Endodermal cell (in vitro differentiated cells): Measurements from ENCODE around the gene TXNRD3. TPM values are rescaled to one million over a fixed set of nuclear protein-coding genes. Genes with fewer than 3 reads are reported as not detected.

Experiments used
- DNase-seq: peaks from one replicate; pipeline ENCODE4 v3.0.0-alpha.2; 2017
- H3K27ac ChIP-seq: 2 replicates; pipeline ENCODE4 v1.5.1; 2013; ENCODE audit warnings: mild to moderate bottlenecking, low read depth, low read length, moderate library complexity
- H3K27me3 ChIP-seq: 2 replicates; pipeline ENCODE4 v1.6.1; 2013; ENCODE audit warnings: mild to moderate bottlenecking, low read length, moderate library complexity; ENCODE audit not compliant: insufficient read depth, control insufficient read depth, poor library complexity, severe bottlenecking
- H3K36me3 ChIP-seq: 2 replicates; pipeline ENCODE4 v1.7.0; 2013; ENCODE audit warnings: mild to moderate bottlenecking, low read length, moderate library complexity; ENCODE audit not compliant: control insufficient read depth, insufficient read depth
- H3K4me1 ChIP-seq: one replicate; pipeline ENCODE4 v1.7.0; 2013; ENCODE audit warnings: low read length; ENCODE audit not compliant: control insufficient read depth, insufficient read depth
- H3K4me3 ChIP-seq: 2 replicates; pipeline ENCODE4 v1.5.1; 2013; ENCODE audit warnings: mild to moderate bottlenecking, low read length, moderate library complexity
- H3K9ac ChIP-seq: 2 replicates; pipeline ENCODE4 v1.6.1; 2013; ENCODE audit warnings: mild to moderate bottlenecking, low read length, moderate library complexity; ENCODE audit not compliant: poor library complexity, severe bottlenecking; ENCODE audit errors: extremely low read depth
- H3K9me3 ChIP-seq: 2 replicates; pipeline ENCODE4 v1.6.1; 2013; ENCODE audit warnings: mild to moderate bottlenecking, low read length, moderate library complexity; ENCODE audit not compliant: control insufficient read depth
- H3K27ac Mint-ChIP-seq: 2 replicates; pipeline ENCODE4 v1.8.0; 2020; ENCODE audit warnings: mixed read lengths
- H3K27me3 Mint-ChIP-seq: 2 replicates; pipeline ENCODE4 v1.8.0; 2021; ENCODE audit warnings: mild to moderate bottlenecking, mixed read lengths; ENCODE audit not compliant: insufficient read depth
- H3K36me3 Mint-ChIP-seq: 2 replicates; pipeline ENCODE4 v1.8.0; 2020; ENCODE audit warnings: low read depth, mixed read lengths
- H3K4me1 Mint-ChIP-seq: 2 replicates; pipeline ENCODE4 v1.8.0; 2020; ENCODE audit warnings: mixed read lengths
- H3K4me3 Mint-ChIP-seq: 2 replicates; pipeline ENCODE4 v1.8.0; 2020; ENCODE audit warnings: mild to moderate bottlenecking, moderate library complexity, mixed read lengths
- H3K9me3 Mint-ChIP-seq: 2 replicates; pipeline ENCODE4 v1.8.0; 2020; ENCODE audit warnings: mild to moderate bottlenecking, mixed read lengths
- whole genome bisulfite sequencing, 2 experiments: methylation state at CpG; one replicate each; pipeline versions ENCODE4 v1.1.5 to v1.1.7; 2013; ENCODE audit warnings: missing lambda C conversion rate in 2 of 2, mixed read lengths in 1 of 2; ENCODE audit not compliant: insufficient coverage in 1 of 2, insufficient read length in 1 of 2; 5-methylcytosine and 5-hydroxymethylcytosine counted together
- total RNA-seq, 2 donors: library from RNA; stranded (reverse); fragmentation: NEBNext Ultra II Directional in 1 of 2; extraction: Animal tissue kit (Norgen Biotek cat#: 25700) in 1 of 2; gene quantifications; 2 replicates in 1 of 2; 3 replicates in 1 of 2; pipeline ENCODE4 v1.2.1, GENCODE V29; 2021
- TF ChIP-seq, protein P1 (sequence below): fragments of 200-600 bp; sonication (generic); conservative IDR thresholded peaks from 2 replicates; pipeline ENCODE4 v1.5.0; 2021; ENCODE audit warnings: antibody characterized with exemption, mild to moderate bottlenecking

TXNRD3 gene
- total RNA-seq, 2 donors from 2014 or later, result 13.1 to 18.1 TPM

DNA sequence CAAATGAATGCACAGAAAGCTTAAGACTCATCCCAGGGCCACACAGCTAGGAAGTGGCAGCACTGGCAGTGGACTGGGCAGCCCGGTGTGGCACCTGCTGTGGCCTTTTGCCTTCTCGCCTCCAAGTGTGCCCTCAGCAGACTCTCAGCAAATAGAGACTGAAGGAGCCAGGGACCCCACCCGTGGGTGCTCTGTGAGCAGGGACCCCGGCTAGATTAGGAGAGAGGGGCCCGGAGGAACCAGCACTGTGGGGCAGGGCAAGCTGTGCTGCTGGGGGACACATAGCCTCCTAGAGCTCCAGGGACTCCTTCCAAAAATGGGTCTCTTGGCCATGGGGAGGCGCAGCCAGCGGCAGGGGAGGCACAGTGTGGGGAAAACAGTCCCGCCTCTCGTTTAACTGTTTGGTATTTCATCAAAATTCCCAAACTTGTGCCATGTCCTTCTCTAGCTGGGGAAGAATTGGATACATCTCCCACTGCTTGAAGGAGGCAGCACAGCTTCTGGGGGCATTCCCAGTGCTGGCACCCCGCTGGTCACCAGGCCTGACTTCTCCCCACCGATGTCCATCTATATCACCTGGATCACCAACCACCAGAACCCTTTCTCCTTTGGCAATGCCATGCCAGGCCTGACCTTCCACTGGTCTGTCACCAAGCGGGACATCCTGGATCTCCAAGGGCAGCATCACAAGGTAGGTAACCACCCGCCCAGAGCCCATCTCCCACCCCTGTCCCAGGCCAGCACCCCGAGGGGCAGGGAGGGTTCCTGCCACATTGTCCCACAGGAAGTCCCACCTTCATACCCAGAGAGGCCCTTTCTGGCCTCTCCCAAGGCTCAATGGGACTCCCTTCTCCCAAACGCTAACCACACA lies 12.0 kb upstream of the TXNRD3 start:
- DNase-seq, result no peak
- TF ChIP-seq, protein P1, sequence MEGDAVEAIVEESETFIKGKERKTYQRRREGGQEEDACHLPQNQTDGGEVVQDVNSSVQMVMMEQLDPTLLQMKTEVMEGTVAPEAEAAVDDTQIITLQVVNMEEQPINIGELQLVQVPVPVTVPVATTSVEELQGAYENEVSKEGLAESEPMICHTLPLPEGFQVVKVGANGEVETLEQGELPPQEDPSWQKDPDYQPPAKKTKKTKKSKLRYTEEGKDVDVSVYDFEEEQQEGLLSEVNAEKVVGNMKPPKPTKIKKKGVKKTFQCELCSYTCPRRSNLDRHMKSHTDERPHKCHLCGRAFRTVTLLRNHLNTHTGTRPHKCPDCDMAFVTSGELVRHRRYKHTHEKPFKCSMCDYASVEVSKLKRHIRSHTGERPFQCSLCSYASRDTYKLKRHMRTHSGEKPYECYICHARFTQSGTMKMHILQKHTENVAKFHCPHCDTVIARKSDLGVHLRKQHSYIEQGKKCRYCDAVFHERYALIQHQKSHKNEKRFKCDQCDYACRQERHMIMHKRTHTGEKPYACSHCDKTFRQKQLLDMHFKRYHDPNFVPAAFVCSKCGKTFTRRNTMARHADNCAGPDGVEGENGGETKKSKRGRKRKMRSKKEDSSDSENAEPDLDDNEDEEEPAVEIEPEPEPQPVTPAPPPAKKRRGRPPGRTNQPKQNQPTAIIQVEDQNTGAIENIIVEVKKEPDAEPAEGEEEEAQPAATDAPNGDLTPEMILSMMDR, result no peak
- no peak overlapping the region for H3K27ac Mint-ChIP-seq
- H3K9me3 Mint-ChIP-seq, result no peaks in the 10 kb centered on the region
- no peak overlapping the region for H3K4me3 ChIP-seq
- H3K9ac ChIP-seq, result no peak overlapping the region
- no peaks in the 10 kb centered on the region for H3K4me1 Mint-ChIP-seq
- no peaks in the 10 kb centered on the region for H3K36me3 Mint-ChIP-seq
- no peak overlapping the region for H3K27ac ChIP-seq
- H3K27me3 Mint-ChIP-seq, result peaks cover 10% of the 10 kb centered on the region
- WGBS, 2 experiments, result 92 to 94% methylated on average over 5 to 15 of the region's 15 CpGs
- H3K4me3 Mint-ChIP-seq, result no peak overlapping the region
- no peaks in the 10 kb centered on the region for H3K4me1 ChIP-seq
- no peaks in the 10 kb centered on the region for H3K36me3 ChIP-seq
- H3K27me3 ChIP-seq, result peaks cover 2% of the 10 kb centered on the region
- H3K9me3 ChIP-seq, result no peaks in the 10 kb centered on the region

DNA sequence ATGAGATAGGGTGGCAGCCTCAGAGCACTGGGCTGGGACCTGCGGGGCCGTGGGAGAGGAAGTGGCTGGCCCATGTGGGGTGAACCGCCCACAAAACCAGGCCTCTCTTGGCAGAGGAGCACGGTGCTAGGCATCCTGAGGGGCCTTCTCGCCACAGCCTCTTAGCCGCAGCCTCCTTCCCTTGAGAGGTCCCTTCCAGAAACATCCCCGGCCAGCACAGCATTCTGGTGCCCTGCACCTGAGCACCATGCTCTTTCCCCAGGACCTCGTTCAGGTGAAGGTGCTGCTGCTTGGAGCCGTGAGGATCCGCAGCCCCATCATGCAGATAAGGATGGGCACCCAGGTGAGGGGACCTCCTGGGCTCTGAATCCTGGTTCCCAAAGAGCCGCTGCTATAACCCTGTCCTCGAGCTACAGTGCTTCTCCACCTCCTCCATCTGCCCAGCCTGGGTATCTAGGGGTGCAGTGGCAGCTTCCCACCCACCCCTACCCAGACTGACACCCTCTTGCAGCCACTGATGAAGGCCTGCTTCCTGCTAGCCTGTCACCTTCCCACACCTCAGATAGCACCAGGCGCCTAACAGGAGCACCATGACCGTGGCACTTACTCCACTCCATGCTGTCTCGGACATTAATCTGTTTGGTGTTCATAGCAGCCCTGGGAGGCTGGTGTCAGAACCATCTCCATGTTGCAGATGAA lies 11.2 kb upstream of the TXNRD3 start:
- DNase-seq, result no peak
- H3K27ac Mint-ChIP-seq, result no peak overlapping the region
- H3K4me1 Mint-ChIP-seq, result no peaks in the 10 kb centered on the region
- H3K36me3 ChIP-seq, result no peaks in the 10 kb centered on the region
- H3K27me3 Mint-ChIP-seq, result peaks cover 14% of the 10 kb centered on the region
- H3K36me3 Mint-ChIP-seq, result no peaks in the 10 kb centered on the region
- H3K4me3 ChIP-seq, result no peak overlapping the region
- H3K9ac ChIP-seq, result no peak overlapping the region
- 92 to 93% methylated on average over 12 to 15 of the region's 15 CpGs for WGBS, 2 experiments
- H3K4me1 ChIP-seq, result no peaks in the 10 kb centered on the region
- H3K4me3 Mint-ChIP-seq, result no peak overlapping the region
- no peak overlapping the region for H3K27ac ChIP-seq
- peaks cover 10% of the 10 kb centered on the region for H3K27me3 ChIP-seq
- no peaks in the 10 kb centered on the region for H3K9me3 ChIP-seq
- TF ChIP-seq, protein P1, result no peak
- no peaks in the 10 kb centered on the region for H3K9me3 Mint-ChIP-seq

DNA sequence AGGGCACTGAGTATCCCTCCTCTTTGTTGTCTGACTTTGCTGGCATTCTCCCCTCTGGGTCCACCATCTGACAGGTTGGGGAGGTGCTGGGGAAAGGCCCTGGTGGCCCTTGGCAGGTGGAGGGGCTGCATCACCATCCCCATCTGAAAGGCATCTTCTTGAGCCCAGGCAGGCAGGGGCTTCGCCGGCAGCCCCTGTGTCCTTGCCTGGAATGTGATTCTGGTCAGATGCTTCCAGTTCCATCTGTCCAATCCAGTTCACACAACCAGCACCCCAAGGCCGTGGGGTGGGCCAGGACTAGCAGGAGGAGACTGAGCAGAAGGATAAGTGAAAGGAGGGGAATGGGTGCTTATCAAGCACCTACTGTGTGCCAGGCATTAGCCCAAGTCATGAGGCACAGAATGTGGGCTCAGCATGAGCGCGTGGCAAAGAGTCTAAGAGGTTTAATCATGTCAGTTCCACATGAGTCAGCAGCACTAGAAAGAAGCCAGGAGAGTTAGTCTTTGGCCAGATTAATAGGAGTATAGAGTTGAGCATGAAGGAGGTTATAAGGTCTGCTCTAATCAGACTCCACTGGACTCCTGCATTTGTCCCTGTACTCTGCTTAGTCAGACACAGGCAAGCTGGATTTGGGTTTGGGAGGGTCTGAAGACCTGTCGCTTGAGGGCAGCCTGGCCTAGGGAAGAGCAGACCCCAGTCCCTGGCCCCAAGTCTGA lies 10.5 kb upstream of the TXNRD3 start:
- Histone ChIP-seq H3K27me3 (peaks cover 13% of the 10 kb centered on the region), H3K9ac (no peak overlapping the region), H3K36me3 (no peaks in the 10 kb centered on the region), H3K27ac (no peak overlapping the region), H3K9me3 (no peaks in the 10 kb centered on the region), H3K4me3 (no peak overlapping the region), H3K4me1 (no peaks in the 10 kb centered on the region)
- WGBS, 2 experiments, result 88 to 93% methylated on average over 3 to 6 of the region's 6 CpGs
- Mint-ChIP-seq H3K4me1 (no peaks in the 10 kb centered on the region), H3K4me3 (no peak overlapping the region), H3K36me3 (no peaks in the 10 kb centered on the region), H3K27me3 (peaks cover 21% of the 10 kb centered on the region), H3K9me3 (no peaks in the 10 kb centered on the region), H3K27ac (no peak overlapping the region)
- TF ChIP-seq, protein P1, result no peak
- no peak for DNase-seq
